GM18508 (cell line): ENCODE results near the gene ALDH1A1.

Source experiments
- ATAC-seq: cut with Tn5 transposase; IDR thresholded peaks from one replicate; pipeline ENCODE4 v1.9.1; 2021; ENCODE audit warnings: moderate number of reproducible peaks; ENCODE audit not compliant: insufficient read depth, unreplicated experiment

ALDH1A1 gene

GRCh38 chr9:72952914-72953313, at the start of gene ALDH1A1:
Gene ALDH1A1, minus strand, starts transcription at chr9:72953053. Its CDS starts 53 bp downstream, at chr9:72953000.
- no peak for ATAC-seq

GRCh38 chr9:73001860-73002259, 49.0 kb upstream of the ALDH1A1 start:
- no peak for ATAC-seq

- no peak for ATAC-seq
These were observed 45.5 kb upstream of the ALDH1A1 start for GRCh38 chr9:72998363-72998762.

- no peak for ATAC-seq
These were observed 44.6 kb upstream of the ALDH1A1 start for GRCh38 chr9:72997387-72997995.

GRCh38 chr9:72996684-72997314, 43.9 kb upstream of the ALDH1A1 start:
- no peak for ATAC-seq

- ATAC-seq: no peak
These were observed 43.3 kb upstream of the ALDH1A1 start for GRCh38 chr9:72996114-72996513.

GRCh38 chr9:72995131-72996024, 42.5 kb upstream of the ALDH1A1 start:
- ATAC-seq: no peak

- no peak for ATAC-seq
These were observed 38.9 kb upstream of the ALDH1A1 start for GRCh38 chr9:72991772-72992171.

- no peak for ATAC-seq
These were observed 37.7 kb upstream of the ALDH1A1 start for GRCh38 chr9:72990397-72991182.

- no peak for ATAC-seq
These were observed 33.8 kb upstream of the ALDH1A1 start for GRCh38 chr9:72986522-72987116.

- no peak for ATAC-seq
These were observed 32.9 kb upstream of the ALDH1A1 start for GRCh38 chr9:72985746-72986145.

GRCh38 chr9:72984991-72985390, 32.1 kb upstream of the ALDH1A1 start:
- no peak for ATAC-seq

GRCh38 chr9:72984226-72984947, 31.5 kb upstream of the ALDH1A1 start:
- ATAC-seq: no peak

GRCh38 chr9:72983512-72984225, 30.8 kb upstream of the ALDH1A1 start:
- ATAC-seq: no peak

GRCh38 chr9:72983056-72983455, 30.2 kb upstream of the ALDH1A1 start:
- no peak for ATAC-seq

- ATAC-seq: no peak
These were observed 29.4 kb upstream of the ALDH1A1 start for GRCh38 chr9:72982146-72982799.

- no peak for ATAC-seq
These were observed 28.6 kb upstream of the ALDH1A1 start for GRCh38 chr9:72981433-72981832.

- ATAC-seq: no peak
These were observed 27.9 kb upstream of the ALDH1A1 start for GRCh38 chr9:72980600-72981265.
